Fibroblast of the aortic adventitia (primary cell): ENCODE results near the gene ACAD10. TPM values are rescaled to one million over a fixed set of nuclear protein-coding genes. Genes with fewer than 3 reads are reported as not detected.

Experiments
- DNase-seq: peaks from one replicate; pipeline ENCODE4 v3.0.0-alpha.2; 2010; ENCODE audit warnings: low read depth
- H3K4me3 ChIP-seq: 2 replicates; pipeline ENCODE4 v1.5.1; 2011; ENCODE audit warnings: low read depth, mild to moderate bottlenecking, control low read depth, low read length, moderate library complexity
- small RNA-seq: library from RNA; depleted of rRNA; stranded (forward); fragments of <200 nt; gene quantifications from one replicate; pipeline ENCODE3, GENCODE V24; 2012
- total RNA-seq: library from RNA; depleted of rRNA; stranded (reverse); fragments of >200 nt; gene quantifications from 2 replicates; pipeline ENCODE4 v1.2.3, GENCODE V29; 2012; ENCODE audit warnings: low replicate concordance
- TF ChIP-seq, protein P1 (sequence below): IDR thresholded peaks from 2 replicates; pipeline ENCODE4 v1.5.1; 2011; ENCODE audit warnings: mild to moderate bottlenecking, low read length, control low read depth, inconsistent platforms; ENCODE audit not compliant: insufficient read depth

The ACAD10 gene
- total RNA-seq, 1 donor: 15.1 TPM

DNA sequence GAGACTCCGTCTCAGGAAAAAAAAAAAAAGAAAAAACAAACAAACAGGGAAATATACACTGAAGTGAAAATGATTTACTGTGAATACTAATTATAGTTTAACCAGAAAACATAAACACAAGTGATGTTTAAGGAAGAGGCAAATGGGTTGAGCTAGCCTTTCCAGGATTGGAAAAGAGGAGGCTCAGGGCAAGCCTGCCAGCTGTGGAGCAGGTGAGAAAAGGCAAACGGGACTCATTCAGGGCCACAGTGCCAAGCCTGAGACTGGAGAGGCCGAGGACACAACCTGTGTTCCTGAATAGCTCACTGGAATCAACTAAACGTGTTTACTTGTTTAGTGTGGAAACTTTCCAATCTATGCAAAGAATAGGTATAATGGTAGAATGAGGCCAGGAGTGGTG is 120.5 kb downstream of the ACAD10 start:
- no peak overlapping the region for H3K4me3 ChIP-seq
- TF ChIP-seq, protein P1, sequence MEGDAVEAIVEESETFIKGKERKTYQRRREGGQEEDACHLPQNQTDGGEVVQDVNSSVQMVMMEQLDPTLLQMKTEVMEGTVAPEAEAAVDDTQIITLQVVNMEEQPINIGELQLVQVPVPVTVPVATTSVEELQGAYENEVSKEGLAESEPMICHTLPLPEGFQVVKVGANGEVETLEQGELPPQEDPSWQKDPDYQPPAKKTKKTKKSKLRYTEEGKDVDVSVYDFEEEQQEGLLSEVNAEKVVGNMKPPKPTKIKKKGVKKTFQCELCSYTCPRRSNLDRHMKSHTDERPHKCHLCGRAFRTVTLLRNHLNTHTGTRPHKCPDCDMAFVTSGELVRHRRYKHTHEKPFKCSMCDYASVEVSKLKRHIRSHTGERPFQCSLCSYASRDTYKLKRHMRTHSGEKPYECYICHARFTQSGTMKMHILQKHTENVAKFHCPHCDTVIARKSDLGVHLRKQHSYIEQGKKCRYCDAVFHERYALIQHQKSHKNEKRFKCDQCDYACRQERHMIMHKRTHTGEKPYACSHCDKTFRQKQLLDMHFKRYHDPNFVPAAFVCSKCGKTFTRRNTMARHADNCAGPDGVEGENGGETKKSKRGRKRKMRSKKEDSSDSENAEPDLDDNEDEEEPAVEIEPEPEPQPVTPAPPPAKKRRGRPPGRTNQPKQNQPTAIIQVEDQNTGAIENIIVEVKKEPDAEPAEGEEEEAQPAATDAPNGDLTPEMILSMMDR: no peak
- no peak for DNase-seq

Small RNA genes lying within 50 kb of the gene (small RNA-seq; reads per million reads assigned to genes)
- not detected for gene MIR6761

Other genes with a start within 250 kb of the ACAD10 start
- 45.7 and 114 TPM in 2 replicates for gene ATXN2, start 86.7 kb upstream of the ACAD10 start, total RNA-seq
- 18.3 and 28.5 TPM in 2 replicates for gene BRAP, start 97 bp upstream of the ACAD10 start, total RNA-seq
- 23.1 and 40.9 TPM in 2 replicates for gene ALDH2, start 80.9 kb downstream of the ACAD10 start, total RNA-seq
- 34.6 and 43.3 TPM in 2 replicates for gene MAPKAPK5, start 156.2 kb downstream of the ACAD10 start, total RNA-seq